ENCODE results near the gene TBL1Y.

GRCh38 chrY:6999905-7000304 lies 89.4 kb downstream of the TBL1Y start:
- TF ChIP-seq GATA2 (IDR thresholded peaks at IDR 0.05; ENCODE audit: low read depth, low read length) = no peak
- no peak for TF ChIP-seq GATA3 (IDR thresholded peaks at IDR 0.05; ENCODE audit: low read depth, low read length)
